Small intestine (tissue), 7 donors: ENCODE results near the gene PDE6D. TPM values are rescaled to one million over a fixed set of nuclear protein-coding genes. Genes with fewer than 3 reads are reported as not detected.
"Not testable (repeated sequence)": the region's sequence is repeated elsewhere in the genome, so short reads cannot be mapped to it uniquely, and the experiment has no call there.

Experiments used
- DNase-seq, 2 donors: peaks; one replicate each; pipeline versions ENCODE4 v3.0.0 to v3.0.0-alpha.2; 2013
- FAIRE-seq: peaks from 2 replicates; lab custom pipeline; 2012; peaks lifted over from hg19 to GRCh38; lab: Jason Lieb, UNC
- H3K27ac ChIP-seq, 3 donors: one replicate each; pipeline ENCODE4 v1.5.1; 2013; ENCODE audit warnings: low read length in 2 of 3, mild to moderate bottlenecking in 2 of 3, control low read depth in 1 of 3, inconsistent platforms in 1 of 3, low read depth in 1 of 3, moderate library complexity in 1 of 3
- H3K27me3 ChIP-seq, 3 donors: one replicate each; pipeline ENCODE4 v1.6.1; 2013; ENCODE audit warnings: low read length in 3 of 3, inconsistent platforms in 1 of 3; ENCODE audit not compliant: control insufficient read depth in 3 of 3, insufficient read depth in 3 of 3
- H3K36me3 ChIP-seq, 3 donors: one replicate each; pipeline ENCODE4 v1.6.1; 2013; ENCODE audit warnings: low read length in 3 of 3, inconsistent platforms in 1 of 3, low read depth in 1 of 3, mild to moderate bottlenecking in 1 of 3, moderate library complexity in 1 of 3; ENCODE audit not compliant: control insufficient read depth in 3 of 3, insufficient read depth in 2 of 3
- H3K4me1 ChIP-seq, 3 donors: one replicate each; pipeline ENCODE4 v1.6.1; 2013; ENCODE audit warnings: low read length in 2 of 3, inconsistent platforms in 1 of 3, low read depth in 1 of 3, mild to moderate bottlenecking in 1 of 3, moderate library complexity in 1 of 3; ENCODE audit not compliant: control insufficient read depth in 3 of 3, insufficient read depth in 2 of 3
- H3K4me3 ChIP-seq, 3 donors: one replicate each; pipeline ENCODE4 v1.5.1; 2013; ENCODE audit warnings: low read length in 3 of 3, control low read depth in 1 of 3, inconsistent platforms in 1 of 3, low read depth in 1 of 3, mild to moderate bottlenecking in 1 of 3, moderate library complexity in 1 of 3
- H3K9me3 ChIP-seq, 2 donors: one replicate each; pipeline ENCODE4 v1.6.1; 2013; ENCODE audit warnings: low read depth in 1 of 2, low read length in 1 of 2; ENCODE audit not compliant: control insufficient read depth in 2 of 2, insufficient read depth in 1 of 2
- whole genome bisulfite sequencing, 3 donors: extraction: QIAGEN DNeasy Blood & Tissue Kit; methylation state at CpG; one replicate each; pipeline ENCODE4 v1.1.7; 2013; 5-methylcytosine and 5-hydroxymethylcytosine counted together
- polyA plus RNA-seq, 4 donors: library from polyadenylated mRNA; stranded (reverse) in 3 of 4; unstranded in 1 of 4; fragments of 200-250 nt in 3 of 4; fragments of 120-200 nt in 1 of 4; gene quantifications; one replicate each; pipeline versions ENCODE4 v1.2.1 to v1.2.3, GENCODE V29; 2013
- donor health status: healthy with polysubstance abuse.
- donor health status: control.
- donor health status: control.
- donor health status: Bipolar disorder and iron deficiency.
- donor health status: healthy.

Gene PDE6D
- polyA plus RNA-seq, 4 donors = 13.2 to 28.1 (median 25.6) TPM

- H3K4me3 ChIP-seq = no peak overlapping the region
- no peaks in the 10 kb centered on the region for H3K27me3 ChIP-seq
- DNase-seq (no peak), FAIRE-seq (no peak)
- no peaks in the 10 kb centered on the region for H3K36me3 ChIP-seq
- no peak overlapping the region for H3K27ac ChIP-seq
- H3K9me3 ChIP-seq = no peaks in the 10 kb centered on the region
- H3K4me1 ChIP-seq = no peaks in the 10 kb centered on the region
These were observed 17.0 kb downstream of the PDE6D start for GRCh38 chr2:231764124-231764523.

- H3K4me3 ChIP-seq = no peak overlapping the region
- no peaks in the 10 kb centered on the region for H3K36me3 ChIP-seq
- no peaks in the 10 kb centered on the region for H3K4me1 ChIP-seq
- H3K9me3 ChIP-seq = no peaks in the 10 kb centered on the region
- H3K27me3 ChIP-seq = no peaks in the 10 kb centered on the region
- no peak for DNase-seq
- 87 to 95% (median 92%) methylated on average over 2 of the region's 2 CpGs for WGBS, 3 donors
- H3K27ac ChIP-seq = no peak overlapping the region
- FAIRE-seq = no peak
These were observed 19.3 kb downstream of the PDE6D start for GRCh38 chr2:231761735-231762134.

GRCh38 chr2:231752061-231752460, 29.0 kb downstream of the PDE6D start:
- no peak overlapping the region for H3K4me3 ChIP-seq
- no peaks in the 10 kb centered on the region for H3K4me1 ChIP-seq
- FAIRE-seq = no peak
- no peak overlapping the region for H3K27ac ChIP-seq
- 34 to 57% (median 41%) methylated on average over 2 of the region's 2 CpGs for WGBS, 3 donors
- DNase-seq = no peak
- H3K27me3 ChIP-seq = no peaks in the 10 kb centered on the region
- H3K36me3 ChIP-seq = no peaks in the 10 kb centered on the region
- H3K9me3 ChIP-seq = no peaks in the 10 kb centered on the region

GRCh38 chr2:231751042-231751815, 29.9 kb downstream of the PDE6D start:
- Histone ChIP-seq H3K27ac (no peak overlapping the region), H3K4me1 (no peaks in the 10 kb centered on the region), H3K27me3 (no peaks in the 10 kb centered on the region), H3K36me3 (no peaks in the 10 kb centered on the region), H3K9me3 (no peaks in the 10 kb centered on the region), H3K4me3 (no peak overlapping the region)
- 90 to 92% (median 90%) methylated on average over 4 of the region's 4 CpGs for WGBS, 3 donors
- no peak for FAIRE-seq
- DNase-seq = no peak

GRCh38 chr2:231749016-231749415, 32.1 kb downstream of the PDE6D start:
- H3K4me3 ChIP-seq, H3K27me3 ChIP-seq, FAIRE-seq, H3K27ac ChIP-seq, H3K4me1 ChIP-seq, H3K9me3 ChIP-seq, H3K36me3 ChIP-seq, DNase-seq: not testable (repeated sequence)
- 90 to 96% (median 90%) methylated on average over 10 of the region's 10 CpGs for WGBS, 3 donors

- 51 to 71% (median 62%) methylated on average over 6 of the region's 6 CpGs for WGBS, 3 donors
- DNase-seq = peak in 1 of 2 donors; percentile 25
- H3K4me3 ChIP-seq, FAIRE-seq, H3K4me1 ChIP-seq, H3K36me3 ChIP-seq, H3K27me3 ChIP-seq, H3K9me3 ChIP-seq, H3K27ac ChIP-seq: not testable (repeated sequence)
These were observed 32.8 kb downstream of the PDE6D start for GRCh38 chr2:231748153-231748896.

GRCh38 chr2:231745303-231746038, 35.6 kb downstream of the PDE6D start:
- no peak for FAIRE-seq
- no peaks in the 10 kb centered on the region for H3K4me1 ChIP-seq
- no peak overlapping the region for H3K4me3 ChIP-seq
- DNase-seq = no peak
- no peaks in the 10 kb centered on the region for H3K36me3 ChIP-seq
- WGBS, 3 donors = 80 to 87% (median 86%) methylated on average over 6 of the region's 6 CpGs
- H3K27ac ChIP-seq = no peak overlapping the region
- H3K27me3 ChIP-seq = no peaks in the 10 kb centered on the region
- no peaks in the 10 kb centered on the region for H3K9me3 ChIP-seq

GRCh38 chr2:231743376-231744116, 37.5 kb downstream of the PDE6D start:
- Histone ChIP-seq H3K4me3 (no peak overlapping the region), H3K36me3 (peaks cover 0 to 2% (median 0%) of the 10 kb centered on the region in 3 donors), H3K9me3 (no peaks in the 10 kb centered on the region), H3K27me3 (no peaks in the 10 kb centered on the region), H3K4me1 (no peaks in the 10 kb centered on the region), H3K27ac (no peak overlapping the region)
- DNase-seq = no peak
- 69 to 76% (median 71%) methylated on average over 8 to 9 of the region's 9 CpGs for WGBS, 3 donors
- FAIRE-seq = no peak
